Keratinocyte (primary cell): ENCODE measurements around the gene SRCIN1. TPM values are rescaled to one million over a fixed set of nuclear protein-coding genes. Genes with fewer than 3 reads are reported as not detected.

Experiments used
- DNase-seq: peaks from one replicate; pipeline ENCODE4 v3.0.0-alpha.2; 2011; ENCODE audit warnings: low read depth, missing footprints, low spot score
- FAIRE-seq: peaks from 2 replicates; lab custom pipeline; 2011; peaks lifted over from hg19 to GRCh38; lab: Jason Lieb, UNC
- H2AFZ ChIP-seq: 2 replicates; pipeline ENCODE4 v1.6.0; 2012; ENCODE audit warnings: low read length, control low read depth, inconsistent platforms; ENCODE audit not compliant: control insufficient read depth
- H3K27ac ChIP-seq: 2 replicates; pipeline ENCODE4 v1.5.1; 2011; ENCODE audit warnings: low read length; ENCODE audit not compliant: control insufficient read depth, insufficient read depth
- H3K27me3 ChIP-seq: 3 replicates; pipeline ENCODE4 v1.6.0; 2011; ENCODE audit warnings: low read length; ENCODE audit not compliant: control insufficient read depth, insufficient read depth; ENCODE audit errors: extremely low read depth
- H3K36me3 ChIP-seq, 2 experiments: 2 replicates in 1 of 2; 3 replicates in 1 of 2; pipeline ENCODE4 v1.5.1; 2011; ENCODE audit warnings: low read length in 2 of 2, mild to moderate bottlenecking in 1 of 2; ENCODE audit not compliant: control insufficient read depth in 2 of 2, insufficient read depth in 2 of 2; ENCODE audit errors: extremely low read depth in 1 of 2
- H3K4me1 ChIP-seq: 3 replicates; pipeline ENCODE4 v1.5.1; 2011; ENCODE audit warnings: low read length; ENCODE audit not compliant: control insufficient read depth, insufficient read depth; ENCODE audit errors: extremely low read depth
- H3K4me2 ChIP-seq: 3 replicates; pipeline ENCODE4 v1.6.0; 2011; ENCODE audit warnings: low read depth, low read length; ENCODE audit not compliant: control insufficient read depth, insufficient read depth; ENCODE audit errors: extremely low read depth
- H3K4me3 ChIP-seq, 3 experiments: fragments of 200-600 bp in 1 of 3; sonication (generic) in 1 of 3; 2 replicates in 2 of 3; 3 replicates in 1 of 3; pipeline ENCODE4 v1.5.1; 2011 to 2016; ENCODE audit warnings: low read length in 3 of 3, mild to moderate bottlenecking in 3 of 3, control low read depth in 2 of 3, inconsistent platforms in 1 of 3, low read depth in 1 of 3, mixed read lengths in 1 of 3, mixed run types in 1 of 3, moderate library complexity in 1 of 3; ENCODE audit not compliant: control insufficient read depth in 2 of 3, insufficient read depth in 2 of 3; ENCODE audit errors: extremely low read depth in 1 of 3
- H3K79me2 ChIP-seq: 2 replicates; pipeline ENCODE4 v1.6.0; 2012; ENCODE audit warnings: low read length; ENCODE audit not compliant: control insufficient read depth, insufficient read depth
- H3K9ac ChIP-seq: 3 replicates; pipeline ENCODE4 v1.6.0; 2011; ENCODE audit warnings: low read length; ENCODE audit not compliant: control insufficient read depth, insufficient read depth; ENCODE audit errors: extremely low read depth
- H3K9me1 ChIP-seq: 3 replicates; pipeline ENCODE4 v1.6.0; 2011; ENCODE audit warnings: low read length; ENCODE audit not compliant: control insufficient read depth, insufficient read depth; ENCODE audit errors: extremely low read depth
- H3K9me3 ChIP-seq: 2 replicates; pipeline ENCODE4 v1.5.1; 2012; ENCODE audit warnings: low read depth, low read length; ENCODE audit not compliant: control insufficient read depth
- H4K20me1 ChIP-seq: 3 replicates; pipeline ENCODE4 v1.6.0; 2011; ENCODE audit warnings: low read length; ENCODE audit not compliant: control insufficient read depth, insufficient read depth; ENCODE audit errors: extremely low read depth
- CTCF ChIP-seq, 3 experiments: IDR thresholded peaks in 1 of 3; conservative IDR thresholded peaks in 1 of 3; optimal IDR thresholded peaks in 1 of 3; 2 replicates in 2 of 3; 3 replicates in 1 of 3; pipeline versions ENCODE3 to v1.5.1; 2011; ENCODE audit warnings: low read length in 3 of 3, mild to moderate bottlenecking in 3 of 3, moderate library complexity in 2 of 3, control low read depth in 1 of 3, inconsistent platforms in 1 of 3; ENCODE audit not compliant: insufficient read depth in 2 of 3; ENCODE audit errors: extremely low read depth in 1 of 3
- EZH2 ChIP-seq: IDR thresholded peaks from one replicate; pipeline ENCODE4 v1.6.1; 2012; ENCODE audit warnings: inconsistent platforms, mild to moderate bottlenecking, low read length, moderate library complexity
- dilution Hi-C: fragments of 300-500 bp; cut with MboI; formaldehyde crosslinking; loops from one replicate; pipeline ENCODE4 v1.7.0; 2020; ENCODE audit warnings: low sequenced_read_pairs; ENCODE audit not compliant: extremely low pct_ligation_motif_present
- polyA plus RNA-seq, 5 experiments: library from polyadenylated mRNA; depleted of rRNA in 3 of 5; stranded (reverse) in 3 of 5; stranded (forward) in 1 of 5; unstranded in 1 of 5; fragments of >200 nt; gene quantifications; 1 replicate in 1 of 5; 2 replicates in 3 of 5; 3 replicates in 1 of 5; pipeline versions ENCODE4 v1.2.1 to v1.2.3, GENCODE V29; 2011 to 2012; ENCODE audit warnings: missing spikeins in 2 of 5, low read depth in 1 of 5, low replicate concordance in 1 of 5

Gene SRCIN1
- polyA plus RNA-seq, 1 donor (not counting 4 experiments of a cell fraction or from before 2014, with no cell fraction given): 0.37 TPM

DNA sequence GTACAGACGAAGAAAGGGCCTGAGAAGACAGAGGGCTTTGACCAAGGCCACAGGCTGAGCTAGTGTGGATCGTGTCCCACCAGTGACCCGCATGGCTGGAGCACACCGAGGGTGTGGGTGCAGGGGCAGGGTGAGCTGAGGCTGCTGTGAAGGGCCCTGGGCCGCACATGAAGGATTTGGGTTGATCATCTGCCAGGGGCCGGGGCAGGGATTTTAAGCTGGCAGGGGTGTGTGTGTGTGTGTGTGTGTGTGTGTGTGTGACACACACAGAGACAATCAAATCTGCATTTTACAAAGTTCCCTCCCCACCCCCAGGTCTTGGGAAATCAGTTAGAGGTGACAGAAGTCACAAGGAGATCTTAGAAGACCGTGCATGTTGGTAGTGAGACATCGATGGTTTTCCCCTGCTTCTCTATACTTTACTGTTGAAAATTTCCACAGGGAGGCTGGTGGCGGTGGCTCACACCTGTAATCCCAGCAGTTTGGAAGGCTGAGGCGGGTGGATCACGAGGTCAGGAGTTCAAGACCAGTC is 65.2 kb downstream of the SRCIN1 start:
- Histone ChIP-seq H3K27me3 (peaks cover 12% of the 10 kb centered on the region), H3K36me3 (no peaks in the 10 kb centered on the region), H4K20me1 (no peaks in the 10 kb centered on the region), H3K4me1 (no peaks in the 10 kb centered on the region), H3K4me3 (no peak overlapping the region), H3K4me2 (no peak overlapping the region), H3K79me2 (no peaks in the 10 kb centered on the region), H2AFZ (no peak overlapping the region), H3K27ac (no peak overlapping the region), H3K9ac (no peak overlapping the region), H3K9me3 (no peaks in the 10 kb centered on the region), H3K9me1 (no peaks in the 10 kb centered on the region)
- FAIRE-seq: no peak
- TF ChIP-seq CTCF (optimal IDR thresholded peaks at IDR 0.05 in 1 of 3, IDR thresholded peaks at IDR 0.05 in 1 of 3, conservative IDR thresholded peaks at IDR 0.05 in 1 of 3; ENCODE audit: extremely low read depth in 1 of 3, insufficient read depth in 2 of 3, low read length in 3 of 3) (no peak), EZH2 (no peak)
- no peak for DNase-seq
- dilution Hi-C loops: no loop called here

DNA sequence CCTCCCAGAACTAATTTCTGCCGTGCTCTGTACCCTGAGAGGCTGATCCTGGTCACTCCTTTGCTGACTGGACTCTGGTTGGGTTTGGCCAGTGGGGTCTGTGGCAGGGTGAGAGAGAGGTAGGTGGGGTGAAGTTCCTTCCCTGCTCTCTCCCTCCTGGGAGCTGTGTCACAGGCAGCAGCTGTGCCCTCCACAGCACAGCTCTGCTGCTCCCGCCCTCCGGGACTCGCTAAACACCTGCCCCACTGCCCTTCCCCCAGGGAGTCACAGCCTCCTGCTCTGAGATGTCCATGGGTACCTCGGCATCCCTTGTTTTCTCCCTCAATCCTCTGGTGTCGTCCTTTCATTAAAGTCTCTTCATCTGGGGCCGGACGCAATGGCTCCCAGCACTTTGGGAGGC is 66.4 kb downstream of the SRCIN1 start:
- dilution Hi-C loops: no loop called here

More for the DNA sequence above, 66.4 kb downstream of the SRCIN1 start:
- H2AFZ ChIP-seq: no peak overlapping the region
- no peaks in the 10 kb centered on the region for H3K4me1 ChIP-seq
- H3K27me3 ChIP-seq: peaks cover 13% of the 10 kb centered on the region
- H4K20me1 ChIP-seq: no peaks in the 10 kb centered on the region
- no peaks in the 10 kb centered on the region for H3K9me1 ChIP-seq
- H3K79me2 ChIP-seq: no peaks in the 10 kb centered on the region
- no peaks in the 10 kb centered on the region for H3K9me3 ChIP-seq
- H3K36me3 ChIP-seq: no peaks in the 10 kb centered on the region
- H3K4me3 ChIP-seq: no peak overlapping the region
- no peak for DNase-seq
- no peak overlapping the region for H3K27ac ChIP-seq
- no peak overlapping the region for H3K9ac ChIP-seq
- H3K4me2 ChIP-seq: no peak overlapping the region
- TF ChIP-seq EZH2 (no peak), CTCF (optimal IDR thresholded peaks at IDR 0.05 in 1 of 3, IDR thresholded peaks at IDR 0.05 in 1 of 3, conservative IDR thresholded peaks at IDR 0.05 in 1 of 3; ENCODE audit: extremely low read depth in 1 of 3, insufficient read depth in 2 of 3, low read length in 3 of 3) (no peak)
- no peak for FAIRE-seq
